HepG2 (cell line): ENCODE measurements around the gene CDK6. TPM values are rescaled to one million over a fixed set of nuclear protein-coding genes. Genes with fewer than 3 reads are reported as not detected.

Experiments used
- ATAC-seq: fragments of 200-7000 bp; cut with Tn5 transposase; 3 replicates; pipeline ENCODE4 v1.9.1; 2020; ENCODE audit warnings: mild to moderate bottlenecking, moderate library complexity
- BruUV-seq: library from RNA; stranded (reverse); fragments of 400-500 nt; replicated peaks from 2 replicates; lab custom pipeline; 2021; lab: Mats Ljungman, UMichigan
- CTCF ChIA-PET: fragments of 300-600 bp; formaldehyde crosslinking; extraction: SDS; loops from one replicate; lab custom pipeline; 2021; ENCODE audit warnings: low total read pairs, inconsistent platforms, low intra/inter-chr PET ratio; lab: Yijun Ruan, JAX
- POLR2A ChIA-PET: fragments of 350-600 bp; sonication (Branson Sonifier 250); formaldehyde crosslinking; loops from one replicate; lab custom pipeline; 2020; ENCODE audit warnings: antibody characterized with exemption, inconsistent platforms; lab: Yijun Ruan, JAX
- DNase-seq: peaks from one replicate; pipeline ENCODE4 v3.0.0-alpha.2; 2015; ENCODE audit warnings: low spot score
- FAIRE-seq: peaks from 3 replicates; lab custom pipeline; 2011; peaks lifted over from hg19 to GRCh38; lab: Jason Lieb, UNC
- H2AFZ ChIP-seq: one replicate; pipeline ENCODE4 v1.6.1; 2011; ENCODE audit warnings: low read length, inconsistent platforms
- H3K27ac ChIP-seq: fragments of 300-600 bp; 3 replicates; pipeline ENCODE4 v1.8.0; 2011; ENCODE audit warnings: mixed run types, mild to moderate bottlenecking, mixed read lengths, low read length, inconsistent platforms; ENCODE audit not compliant: insufficient read depth; ENCODE audit errors: extremely low read length
- H3K27me3 ChIP-seq, 2 experiments: fragments of 200-600 bp in 1 of 2; 2 replicates in 1 of 2; 3 replicates in 1 of 2; pipeline versions ENCODE4 v1.6.0 to v1.8.0; 2011; ENCODE audit warnings: low read length in 2 of 2, mild to moderate bottlenecking in 2 of 2, moderate library complexity in 2 of 2, inconsistent platforms in 1 of 2; ENCODE audit not compliant: insufficient read depth in 2 of 2, control insufficient read depth in 1 of 2
- H3K36me3 ChIP-seq, 2 experiments: fragments of 200-600 bp in 1 of 2; replicated peaks in 1 of 2; 2 replicates in 1 of 2; 3 replicates in 1 of 2; pipeline versions ENCODE4 v1.5.1 to v1.8.0; 2011; ENCODE audit warnings: low read length in 2 of 2, inconsistent platforms in 1 of 2; ENCODE audit not compliant: insufficient read depth in 2 of 2, control insufficient read depth in 1 of 2
- H3K4me1 ChIP-seq: 2 replicates; pipeline ENCODE4 v1.5.1; 2012; ENCODE audit warnings: low read length, inconsistent platforms; ENCODE audit not compliant: insufficient read depth
- H3K4me2 ChIP-seq: 2 replicates; pipeline ENCODE4 v1.6.0; 2011; ENCODE audit warnings: low read depth, low read length, inconsistent platforms
- H3K4me3 ChIP-seq, 3 experiments: fragments of 200-600 bp in 1 of 3; sonication (generic), shearing (Covaris generic) in 1 of 3; replicated peaks in 1 of 3; 2 replicates each; pipeline ENCODE4 v1.5.1; 2011 to 2016; ENCODE audit warnings: low read length in 3 of 3, inconsistent platforms in 2 of 3, low read depth in 2 of 3, mild to moderate bottlenecking in 2 of 3, control low read depth in 1 of 3, mixed read lengths in 1 of 3; ENCODE audit not compliant: insufficient read depth in 1 of 3
- H3K79me2 ChIP-seq: one replicate; pipeline ENCODE4 v1.6.1; 2011; ENCODE audit warnings: low read length, inconsistent platforms; ENCODE audit not compliant: insufficient read depth
- H3K9ac ChIP-seq: 2 replicates; pipeline ENCODE4 v1.6.0; 2011; ENCODE audit warnings: mild to moderate bottlenecking, low read depth, low read length, inconsistent platforms; ENCODE audit not compliant: insufficient read depth
- H3K9me3 ChIP-seq: 2 replicates; pipeline ENCODE4 v1.5.1; 2012; ENCODE audit warnings: mild to moderate bottlenecking, low read length
- H4K20me1 ChIP-seq: 2 replicates; pipeline ENCODE4 v1.6.0; 2011; ENCODE audit warnings: inconsistent platforms, mild to moderate bottlenecking, low read length, moderate library complexity; ENCODE audit not compliant: insufficient read depth
- AGO2 ChIP-seq: fragments of 200-400 bp; formaldehyde crosslinking; optimal IDR thresholded peaks from 2 replicates; pipeline ENCODE3; 2017; ENCODE audit warnings: mild to moderate bottlenecking, low read depth, low read length, moderate library complexity
- ATF7 ChIP-seq, 2 experiments: fragments of 450-650 bp in 1 of 2; sonication (generic) in 1 of 2; formaldehyde crosslinking in 1 of 2; IDR thresholded peaks; 2 replicates each; pipeline versions ENCODE4 v1.4.0 to v1.6.1; 2016 to 2020; ENCODE audit warnings: antibody characterized with exemption in 1 of 2, mild to moderate bottlenecking in 1 of 2, missing genetic modification reagents in 1 of 2
- BRCA1 ChIP-seq: sonication (generic); formaldehyde crosslinking; IDR thresholded peaks from 2 replicates; pipeline ENCODE4 v1.4.0; 2020; ENCODE audit warnings: missing genetic modification reagents
- CREB1 ChIP-seq, 2 experiments: fragments of 450-650 bp in 1 of 2; IDR thresholded peaks; 2 replicates each; pipeline ENCODE4 v1.6.1; 2016 to 2017; ENCODE audit warnings: control low read depth in 1 of 2, mild to moderate bottlenecking in 1 of 2, missing compliant biosample characterization in 1 of 2, missing genetic modification characterization in 1 of 2
- EZH2 ChIP-seq: conservative IDR thresholded peaks from 2 replicates; pipeline ENCODE4 v1.6.1; 2012; ENCODE audit warnings: mild to moderate bottlenecking, low read depth, low read length, moderate library complexity
- HDAC1 ChIP-seq: sonication (generic); formaldehyde crosslinking; IDR thresholded peaks from 2 replicates; pipeline ENCODE4 v1.5.1; 2020; ENCODE audit warnings: mild to moderate bottlenecking, missing genetic modification reagents
- HOXA5 ChIP-seq: sonication (generic); formaldehyde crosslinking; IDR thresholded peaks from 2 replicates; pipeline ENCODE4 v1.4.0; 2020; ENCODE audit warnings: missing genetic modification reagents
- IKZF4 ChIP-seq: sonication (generic); formaldehyde crosslinking; IDR thresholded peaks from 2 replicates; pipeline ENCODE4 v1.5.1; 2020; ENCODE audit warnings: borderline replicate concordance, mild to moderate bottlenecking, low read depth, missing genetic modification reagents; ENCODE audit errors: not compliant biosample characterization
- MED13 ChIP-seq: sonication (generic); formaldehyde crosslinking; IDR thresholded peaks from 2 replicates; pipeline ENCODE4 v1.5.0; 2020; ENCODE audit warnings: missing genetic modification reagents
- MIER3 ChIP-seq: IDR thresholded peaks from 2 replicates; pipeline ENCODE4 v1.6.1; 2016; ENCODE audit warnings: missing compliant biosample characterization, borderline replicate concordance
- NCOR1 ChIP-seq: fragments of 200-600 bp; sonication (generic); IDR thresholded peaks from 2 replicates; pipeline ENCODE4 v1.7.0; 2017; ENCODE audit warnings: antibody characterized with exemption, low read length, borderline replicate concordance
- NR2F6 ChIP-seq, 2 experiments: IDR thresholded peaks; 2 replicates each; pipeline ENCODE4 v1.6.1; 2016; ENCODE audit warnings: antibody characterized with exemption in 1 of 2, mild to moderate bottlenecking in 1 of 2
- POLR2AphosphoS2 ChIP-seq: IDR thresholded peaks from 2 replicates; pipeline ENCODE4 v1.6.1; 2011; ENCODE audit warnings: low read depth, low read length, improper control_type of control experiment
- RBFOX2 ChIP-seq: fragments of 200-400 bp; formaldehyde crosslinking; IDR thresholded peaks from 2 replicates; pipeline ENCODE4 v1.6.1; 2017; ENCODE audit warnings: low read depth, mild to moderate bottlenecking, low read length
- TCF7 ChIP-seq: sonication (generic); IDR thresholded peaks from 2 replicates; pipeline ENCODE4 v1.6.1; 2016; ENCODE audit warnings: antibody characterized with exemption, low read depth
- ZNF557 ChIP-seq: sonication (generic); formaldehyde crosslinking; IDR thresholded peaks from 2 replicates; pipeline ENCODE4 v1.4.0; 2020; ENCODE audit warnings: missing genetic modification reagents
- ZNF790 ChIP-seq: sonication (generic); formaldehyde crosslinking; IDR thresholded peaks from 2 replicates; pipeline ENCODE4 v1.8.0; 2022; ENCODE audit warnings: missing genetic modification reagents, mild to moderate bottlenecking, borderline replicate concordance
- WGBS: methylation state at CpG from one replicate; pipeline ENCODE4 v1.1.6; 2017; ENCODE audit warnings: low lambda C conversion rate; 5-methylcytosine and 5-hydroxymethylcytosine counted together
- in situ Hi-C: cut with HindIII; loops from 2 replicates; pipeline ENCODE4 v1.10.0; 2017; ENCODE audit warnings: low pct_unique_long_range_greater_than_20kb; ENCODE audit not compliant: extremely low pct_ligation_motif_present
- intact Hi-C: fragments of 100-400 bp; cut with micrococcal nuclease; formaldehyde crosslinking; loops from one replicate; pipeline ENCODE4 v1.10.0; 2022; ENCODE audit not compliant: unreplicated experiment
- polyA plus RNA-seq, 8 experiments: library from polyadenylated mRNA; depleted of rRNA in 3 of 8; stranded (reverse) in 7 of 8; unstranded in 1 of 8; fragments of >200 nt; fragmentation: Illumina TruSeq in 4 of 8; extraction: Trizol in 4 of 8; gene quantifications; 2 replicates each; pipeline versions ENCODE4 v1.2.1 to v1.2.3, GENCODE V29; 2011 to 2016; ENCODE audit warnings: low read depth in 4 of 8, missing spikeins in 1 of 8, mixed read lengths in 1 of 8; ENCODE audit not compliant: insufficient read depth in 1 of 8
- total RNA-seq, 5 experiments: library from RNA; depleted of rRNA; stranded (reverse); fragments of >200 nt; fragmentation: Illumina TruSeq; extraction: Trizol; gene quantifications; 2 replicates each; pipeline ENCODE4 v1.2.3, GENCODE V29; 2016; ENCODE audit warnings: low read depth in 1 of 5
- TF ChIP-seq, protein P1 (sequence below): sonication (generic); formaldehyde crosslinking; IDR thresholded peaks from 2 replicates; pipeline ENCODE4 v1.4.0; 2020; ENCODE audit warnings: missing genetic modification reagents

CDK6 gene
- total and polyA plus RNA-seq, 2 of the 13 experiments (the other 11 are each of a cell fraction or from before 2014, with no cell fraction given), result 34.6 to 90.8 TPM

DNA sequence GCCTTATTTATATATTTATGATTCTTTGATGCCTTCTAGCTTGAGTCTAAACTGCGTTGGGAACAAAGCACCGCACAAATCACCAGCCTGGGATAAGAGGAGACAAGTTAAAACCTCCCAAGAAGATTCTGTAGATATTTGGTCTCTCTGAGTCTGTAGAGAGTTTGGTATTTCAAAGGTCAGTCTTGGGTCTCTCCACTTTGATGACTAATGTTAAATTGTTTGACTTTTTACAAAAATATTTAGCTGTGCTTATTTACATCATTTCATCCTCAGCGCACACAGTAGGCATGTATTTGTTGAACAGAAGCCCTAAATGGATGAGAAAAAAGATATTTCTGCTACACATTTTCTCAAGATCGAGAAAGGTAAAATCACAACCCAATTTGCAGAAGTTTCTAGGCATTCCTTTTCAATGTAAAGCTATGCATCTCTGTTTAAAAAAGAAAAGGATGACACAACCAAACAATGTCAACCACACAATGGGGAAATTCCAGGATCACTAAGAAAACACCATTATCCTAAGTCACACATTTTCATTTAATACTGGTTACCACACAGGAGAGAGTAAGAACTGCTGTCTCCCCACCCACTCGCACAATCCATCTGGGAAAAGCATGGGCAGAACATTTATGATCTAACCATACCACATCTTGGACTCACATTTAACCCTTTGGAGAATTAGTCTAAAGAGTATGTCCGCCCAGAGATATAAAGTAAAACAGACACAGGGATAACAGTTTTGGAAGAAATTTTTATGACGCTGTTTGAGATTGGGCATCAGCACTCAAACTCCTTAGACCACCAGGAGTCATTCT, 4.4 kb downstream of the CDK6 start (continued):
- TF ChIP-seq TCF7 (0 out of 2 replicates have a peak, but pooled peaks have one; percentile 11), NCOR1 (peak; percentile 34; the same call in 1 of the 2 replicates), ZNF557 (CRISPR knock-in tag) (no peak), ZNF790 (no peak)

GRCh38 chr7:92830532-92831110, 5.8 kb downstream of the CDK6 start:
- FAIRE-seq (no peak), DNase-seq (no peak), ATAC-seq (no peak)
- intact Hi-C loops, result loop anchor here (1.0 to 5.0 kb wide), 4 partner anchors 10 to 135 kb away; no protein-coding TSS in a partner anchor
- POLR2A ChIA-PET, result interaction anchor here (4.0 kb wide), 1 partner anchor 136 kb away, joined by 66 read pairs; no protein-coding TSS in a partner anchor
- peak overlapping the region; percentile 98 for H3K4me2 ChIP-seq
- WGBS, result 65% methylated on average over 6 of the region's 6 CpGs
- H3K79me2 ChIP-seq, result peaks cover 97% of the 10 kb centered on the region
- in situ Hi-C loops, result loop anchor here (5.0 to 10.0 kb wide), 3 partner anchors 148 to 224 kb away; no protein-coding TSS in a partner anchor
- H4K20me1 ChIP-seq, result peaks cover 55% of the 10 kb centered on the region
- no TSS peak for BruUV-seq
- H3K36me3 ChIP-seq, result peaks cover 5 to 20% of the 10 kb centered on the region in 2 experiments
- peaks cover 67% of the 10 kb centered on the region for H3K4me1 ChIP-seq
- no peaks in the 10 kb centered on the region for H3K9me3 ChIP-seq
- peak overlapping the region; percentile 93 to 99 (median 94); a peak in 5 of 6 replicates for H3K4me3 ChIP-seq
- no peaks in the 10 kb centered on the region; a peak in 1 of 5 replicates for H3K27me3 ChIP-seq
- no peak overlapping the region for H2AFZ ChIP-seq
- peak overlapping the region; percentile 94 for H3K27ac ChIP-seq
- H3K9ac ChIP-seq, result peak overlapping the region; percentile 95
- CTCF ChIA-PET, result no interaction called here
- TF ChIP-seq ATF7 (IDR thresholded peaks at IDR 0.05), result peak; percentile 80
- no peak for TF ChIP-seq ATF7 (CRISPR knock-in tag; IDR thresholded peaks at IDR 0.05)
- TF ChIP-seq NR2F6 (IDR thresholded peaks at IDR 0.05), result peak; percentile 30
- TF ChIP-seq NR2F6 (CRISPR knock-in tag; IDR thresholded peaks at IDR 0.05), result no peak
- TF ChIP-seq IKZF4, result no peak
- TF ChIP-seq MIER3 (CRISPR knock-in tag), result no peak
- no peak for TF ChIP-seq BRCA1 (CRISPR knock-in tag)
- TF ChIP-seq POLR2AphosphoS2, result no peak
- TF ChIP-seq HOXA5 (CRISPR knock-in tag), result no peak
- TF ChIP-seq AGO2, result peak; percentile 46
- TF ChIP-seq HDAC1, result no peak
- TF ChIP-seq RBFOX2, result peak; percentile 64
- no peak for TF ChIP-seq EZH2
- TF ChIP-seq CREB1 (IDR thresholded peaks at IDR 0.05), result peak; percentile 27; the same call in 1 of the 2 replicates
- TF ChIP-seq CREB1 (CRISPR knock-in tag; IDR thresholded peaks at IDR 0.05), result no peak
- no peak for TF ChIP-seq MED13 (CRISPR knock-in tag)
- TF ChIP-seq, protein P1, sequence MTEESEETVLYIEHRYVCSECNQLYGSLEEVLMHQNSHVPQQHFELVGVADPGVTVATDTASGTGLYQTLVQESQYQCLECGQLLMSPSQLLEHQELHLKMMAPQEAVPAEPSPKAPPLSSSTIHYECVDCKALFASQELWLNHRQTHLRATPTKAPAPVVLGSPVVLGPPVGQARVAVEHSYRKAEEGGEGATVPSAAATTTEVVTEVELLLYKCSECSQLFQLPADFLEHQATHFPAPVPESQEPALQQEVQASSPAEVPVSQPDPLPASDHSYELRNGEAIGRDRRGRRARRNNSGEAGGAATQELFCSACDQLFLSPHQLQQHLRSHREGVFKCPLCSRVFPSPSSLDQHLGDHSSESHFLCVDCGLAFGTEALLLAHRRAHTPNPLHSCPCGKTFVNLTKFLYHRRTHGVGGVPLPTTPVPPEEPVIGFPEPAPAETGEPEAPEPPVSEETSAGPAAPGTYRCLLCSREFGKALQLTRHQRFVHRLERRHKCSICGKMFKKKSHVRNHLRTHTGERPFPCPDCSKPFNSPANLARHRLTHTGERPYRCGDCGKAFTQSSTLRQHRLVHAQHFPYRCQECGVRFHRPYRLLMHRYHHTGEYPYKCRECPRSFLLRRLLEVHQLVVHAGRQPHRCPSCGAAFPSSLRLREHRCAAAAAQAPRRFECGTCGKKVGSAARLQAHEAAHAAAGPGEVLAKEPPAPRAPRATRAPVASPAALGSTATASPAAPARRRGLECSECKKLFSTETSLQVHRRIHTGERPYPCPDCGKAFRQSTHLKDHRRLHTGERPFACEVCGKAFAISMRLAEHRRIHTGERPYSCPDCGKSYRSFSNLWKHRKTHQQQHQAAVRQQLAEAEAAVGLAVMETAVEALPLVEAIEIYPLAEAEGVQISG, result no peak
